Activated naive CD4-positive, alpha-beta T cell treated with anti-CD3 and anti-CD28 coated beads for 36 hours (primary cell): ENCODE measurements around the gene NTNG1. TPM values are rescaled to one million over a fixed set of nuclear protein-coding genes. Genes with fewer than 3 reads are reported as not detected.
A peak's percentile ranks its signal among the peaks of the same experiment; 100 is the strongest.

ENCODE experiments used
- CTCF ChIA-PET: fragments of 350-600 bp; sonication (Branson Sonifier 250); formaldehyde crosslinking; loops from one replicate; lab custom pipeline; 2021; ENCODE audit warnings: antibody characterized with exemption; lab: Charles Lee
- DNase-seq: peaks from one replicate; pipeline ENCODE4 v3.0.0-alpha.2; 2020
- H3K27ac Mint-ChIP-seq: one replicate; pipeline ENCODE4 v1.8.0; 2021; ENCODE audit warnings: mild to moderate bottlenecking, mixed read lengths
- H3K27me3 Mint-ChIP-seq: one replicate; pipeline ENCODE4 v1.8.0; 2021; ENCODE audit warnings: low read depth, mixed read lengths
- H3K36me3 Mint-ChIP-seq: one replicate; pipeline ENCODE4 v1.8.0; 2021; ENCODE audit warnings: low read depth, mixed read lengths
- H3K4me1 Mint-ChIP-seq: one replicate; pipeline ENCODE4 v1.8.0; 2021; ENCODE audit warnings: low read depth, mixed read lengths
- H3K4me3 Mint-ChIP-seq: one replicate; pipeline ENCODE4 v1.8.0; 2021; ENCODE audit warnings: mild to moderate bottlenecking, moderate library complexity, mixed read lengths
- H3K9me3 Mint-ChIP-seq: one replicate; pipeline ENCODE4 v1.8.0; 2021; ENCODE audit warnings: mixed read lengths
- intact Hi-C: fragments of 100-400 bp; cut with micrococcal nuclease; formaldehyde crosslinking; loops from one replicate; pipeline ENCODE4 v1.15.1; 2023
- total RNA-seq, 2 experiments: library from RNA; stranded (reverse); gene quantifications; one replicate each; pipeline ENCODE4 v1.2.3, GENCODE V29; 2021

Gene NTNG1
- total RNA-seq, 2 experiments from 2014 or later, result not detected

- peaks cover 27% of the 10 kb centered on the region for H3K27me3 Mint-ChIP-seq
- H3K4me3 Mint-ChIP-seq, result no peak overlapping the region
- CTCF ChIA-PET, result no interaction called here
- H3K4me1 Mint-ChIP-seq, result no peaks in the 10 kb centered on the region
- intact Hi-C loops, result no loop called here
- no peaks in the 10 kb centered on the region for H3K36me3 Mint-ChIP-seq
- no peaks in the 10 kb centered on the region for H3K9me3 Mint-ChIP-seq
- no peak overlapping the region for H3K27ac Mint-ChIP-seq
- no peak for DNase-seq
Measured at GRCh38 chr1:107132195-107132594, 8.6 kb upstream of the NTNG1 start.

GRCh38 chr1:107132780-107133179, 8.1 kb upstream of the NTNG1 start:
- H3K4me1 Mint-ChIP-seq, result no peaks in the 10 kb centered on the region
- no peak for DNase-seq
- H3K36me3 Mint-ChIP-seq, result no peaks in the 10 kb centered on the region
- H3K4me3 Mint-ChIP-seq, result no peak overlapping the region
- CTCF ChIA-PET, result no interaction called here
- H3K27me3 Mint-ChIP-seq, result peaks cover 30% of the 10 kb centered on the region
- no peak overlapping the region for H3K27ac Mint-ChIP-seq
- intact Hi-C loops, result no loop called here
- no peaks in the 10 kb centered on the region for H3K9me3 Mint-ChIP-seq

- Mint-ChIP-seq H3K27ac (no peak overlapping the region), H3K36me3 (no peaks in the 10 kb centered on the region), H3K9me3 (no peaks in the 10 kb centered on the region), H3K27me3 (peaks cover 46% of the 10 kb centered on the region), H3K4me1 (peaks cover 7% of the 10 kb centered on the region), H3K4me3 (no peak overlapping the region)
- peak; percentile 51 for DNase-seq
- CTCF ChIA-PET, result no interaction called here
- intact Hi-C loops, result no loop called here
Measured at GRCh38 chr1:107135463-107135862, 5.4 kb upstream of the NTNG1 start.

- H3K4me3 Mint-ChIP-seq, result no peak overlapping the region
- no peaks in the 10 kb centered on the region for H3K36me3 Mint-ChIP-seq
- intact Hi-C loops, result no loop called here
- no peak overlapping the region for H3K27ac Mint-ChIP-seq
- CTCF ChIA-PET, result no interaction called here
- no peaks in the 10 kb centered on the region for H3K9me3 Mint-ChIP-seq
- peaks cover 57% of the 10 kb centered on the region for H3K27me3 Mint-ChIP-seq
- no peak for DNase-seq
- H3K4me1 Mint-ChIP-seq, result peaks cover 16% of the 10 kb centered on the region
Measured at GRCh38 chr1:107138166-107138565, 2.7 kb upstream of the NTNG1 start.

- no peak overlapping the region for H3K4me3 Mint-ChIP-seq
- intact Hi-C loops, result no loop called here
- no peaks in the 10 kb centered on the region for H3K36me3 Mint-ChIP-seq
- DNase-seq, result no peak
- H3K4me1 Mint-ChIP-seq, result peaks cover 16% of the 10 kb centered on the region
- CTCF ChIA-PET, result no interaction called here
- H3K27me3 Mint-ChIP-seq, result peaks cover 55% of the 10 kb centered on the region
- H3K9me3 Mint-ChIP-seq, result no peaks in the 10 kb centered on the region
- no peak overlapping the region for H3K27ac Mint-ChIP-seq
Measured at GRCh38 chr1:107138767-107139445, 1.9 kb upstream of the NTNG1 start.

GRCh38 chr1:107139833-107140702, 771 bp upstream of the NTNG1 start:
- Mint-ChIP-seq H3K4me1 (peaks cover 16% of the 10 kb centered on the region), H3K4me3 (peak overlapping the region; percentile 68), H3K36me3 (no peaks in the 10 kb centered on the region), H3K27ac (no peak overlapping the region), H3K27me3 (peaks cover 58% of the 10 kb centered on the region), H3K9me3 (no peaks in the 10 kb centered on the region)
- CTCF ChIA-PET, result no interaction called here
- peak; percentile 24 for DNase-seq
- intact Hi-C loops, result loop anchor here (1.0 kb wide), 1 partner anchor 82 kb away; no protein-coding TSS in a partner anchor

GRCh38 chr1:107141491-107142126, 770 bp downstream of the NTNG1 start:
- Mint-ChIP-seq H3K27ac (no peak overlapping the region), H3K27me3 (peaks cover 54% of the 10 kb centered on the region), H3K36me3 (no peaks in the 10 kb centered on the region), H3K4me3 (peak overlapping the region; percentile 73), H3K4me1 (peaks cover 16% of the 10 kb centered on the region), H3K9me3 (no peaks in the 10 kb centered on the region)
- DNase-seq, result no peak
- intact Hi-C loops, result no loop called here
- CTCF ChIA-PET, result interaction anchor here (0.6 to 1.3 kb wide), 6 partner anchors 14 to 130 kb away, joined by 3 to 7 read pairs (median 4); no protein-coding TSS in a partner anchor

GRCh38 chr1:107142140-107142542, 1.3 kb downstream of the NTNG1 start:
- Mint-ChIP-seq H3K36me3 (no peaks in the 10 kb centered on the region), H3K9me3 (no peaks in the 10 kb centered on the region), H3K27ac (no peak overlapping the region), H3K4me3 (peak overlapping the region; percentile 6), H3K27me3 (peaks cover 49% of the 10 kb centered on the region), H3K4me1 (peaks cover 16% of the 10 kb centered on the region)
- DNase-seq, result no peak
- CTCF ChIA-PET, result interaction anchor here (0.7 to 1.5 kb wide), 12 partner anchors 13 to 451 kb away, joined by 3 to 7 read pairs (median 3); no protein-coding TSS in a partner anchor
- intact Hi-C loops, result no loop called here

GRCh38 chr1:107142666-107143065, 1.8 kb downstream of the NTNG1 start:
- DNase-seq, result no peak
- peaks cover 48% of the 10 kb centered on the region for H3K27me3 Mint-ChIP-seq
- CTCF ChIA-PET, result interaction anchor here (0.6 to 1.5 kb wide), 12 partner anchors 12 to 529 kb away, joined by 3 to 7 read pairs (median 3); no protein-coding TSS in a partner anchor
- no peaks in the 10 kb centered on the region for H3K36me3 Mint-ChIP-seq
- no peak overlapping the region for H3K4me3 Mint-ChIP-seq
- no peaks in the 10 kb centered on the region for H3K9me3 Mint-ChIP-seq
- no peak overlapping the region for H3K27ac Mint-ChIP-seq
- intact Hi-C loops, result no loop called here
- peaks cover 16% of the 10 kb centered on the region for H3K4me1 Mint-ChIP-seq

GRCh38 chr1:107145637-107146036, 4.8 kb downstream of the NTNG1 start:
- Mint-ChIP-seq H3K36me3 (no peaks in the 10 kb centered on the region), H3K27me3 (peaks cover 41% of the 10 kb centered on the region), H3K4me3 (no peak overlapping the region), H3K4me1 (peaks cover 7% of the 10 kb centered on the region), H3K9me3 (no peaks in the 10 kb centered on the region), H3K27ac (no peak overlapping the region)
- CTCF ChIA-PET, result interaction anchor here (0.6 to 1.0 kb wide), 2 partner anchors 98 to 356 kb away, joined by 3 to 4 read pairs; no protein-coding TSS in a partner anchor
- DNase-seq, result no peak
- intact Hi-C loops, result no loop called here

- intact Hi-C loops, result no loop called here
Measured at GRCh38 chr1:107147843-107148242, 7.0 kb downstream of the NTNG1 start.

GRCh38 chr1:107149946-107150345, 9.1 kb downstream of the NTNG1 start:
- Mint-ChIP-seq H3K36me3 (no peaks in the 10 kb centered on the region), H3K27me3 (peaks cover 31% of the 10 kb centered on the region), H3K4me3 (no peak overlapping the region), H3K27ac (no peak overlapping the region), H3K4me1 (no peaks in the 10 kb centered on the region), H3K9me3 (no peaks in the 10 kb centered on the region)
- intact Hi-C loops, result no loop called here
- CTCF ChIA-PET, result no interaction called here
- DNase-seq, result no peak

More at GRCh38 chr1:107147843-107148242, 7.0 kb downstream of the NTNG1 start:
- peaks cover 35% of the 10 kb centered on the region for H3K27me3 Mint-ChIP-seq
- CTCF ChIA-PET, result no interaction called here
- H3K27ac Mint-ChIP-seq, result no peak overlapping the region
- no peaks in the 10 kb centered on the region for H3K9me3 Mint-ChIP-seq
- H3K4me3 Mint-ChIP-seq, result no peak overlapping the region
- no peak for DNase-seq
- no peaks in the 10 kb centered on the region for H3K4me1 Mint-ChIP-seq
- H3K36me3 Mint-ChIP-seq, result no peaks in the 10 kb centered on the region
